Measurements from ENCODE around the gene KIDINS220.

KIDINS220 gene

DNA sequence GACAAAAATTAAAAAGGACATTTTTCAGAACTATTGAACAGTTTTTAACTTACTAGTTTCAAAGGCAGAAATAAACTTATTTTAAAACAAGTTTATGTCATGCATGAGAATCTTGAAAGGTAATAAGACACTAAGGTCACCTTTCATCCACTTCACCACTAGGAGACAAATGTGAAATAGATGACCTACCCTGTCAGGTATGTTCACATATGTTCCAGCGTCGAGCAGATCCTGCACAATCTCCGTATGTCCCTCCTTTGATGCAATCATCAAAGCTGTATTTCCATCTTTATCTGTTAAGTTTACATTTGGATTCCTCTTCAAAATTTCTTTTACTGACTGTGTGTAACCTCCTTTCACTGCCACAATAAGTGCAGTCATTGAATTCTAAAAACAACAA lies 34.7 kb downstream of the KIDINS220 start:
- no peak for DNase-seq

DNA sequence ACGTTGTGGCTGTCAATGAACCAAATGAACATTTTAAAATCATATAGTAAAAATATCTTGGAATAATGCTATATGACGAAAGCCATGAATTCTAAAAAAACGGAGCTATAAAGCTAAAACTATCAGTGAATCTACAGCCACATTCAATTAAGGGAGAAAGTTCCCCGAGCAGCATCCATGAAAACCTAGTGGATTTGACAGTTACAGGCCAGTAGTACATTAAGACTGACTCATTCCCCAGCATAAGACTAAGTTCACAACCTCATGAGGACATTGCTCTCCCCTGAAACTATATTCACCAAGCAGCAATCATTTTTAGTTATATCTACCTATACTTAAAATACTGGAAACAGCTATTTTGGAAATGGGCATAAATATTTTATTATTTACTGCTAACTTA lies 36.6 kb downstream of the KIDINS220 start:
- no peak for DNase-seq

DNA sequence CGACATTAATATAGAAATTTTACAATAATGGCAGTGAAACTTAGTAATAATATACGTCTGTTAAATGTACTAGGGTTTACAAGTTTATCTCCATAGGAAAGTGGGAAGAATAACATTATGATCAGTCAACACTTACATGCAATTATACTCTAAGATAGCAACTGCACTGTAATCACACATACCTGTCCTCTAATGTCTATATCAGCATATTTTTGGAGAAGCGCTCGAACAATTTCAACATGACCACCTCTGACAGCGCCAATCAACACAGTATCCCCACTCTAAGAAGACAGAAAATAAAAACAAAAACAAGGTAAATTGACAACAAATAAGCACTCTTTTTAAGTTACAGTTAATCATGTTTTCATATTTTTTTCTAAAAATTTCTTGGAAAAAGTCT lies 37.2 kb downstream of the KIDINS220 start:
- no peak for DNase-seq

DNA sequence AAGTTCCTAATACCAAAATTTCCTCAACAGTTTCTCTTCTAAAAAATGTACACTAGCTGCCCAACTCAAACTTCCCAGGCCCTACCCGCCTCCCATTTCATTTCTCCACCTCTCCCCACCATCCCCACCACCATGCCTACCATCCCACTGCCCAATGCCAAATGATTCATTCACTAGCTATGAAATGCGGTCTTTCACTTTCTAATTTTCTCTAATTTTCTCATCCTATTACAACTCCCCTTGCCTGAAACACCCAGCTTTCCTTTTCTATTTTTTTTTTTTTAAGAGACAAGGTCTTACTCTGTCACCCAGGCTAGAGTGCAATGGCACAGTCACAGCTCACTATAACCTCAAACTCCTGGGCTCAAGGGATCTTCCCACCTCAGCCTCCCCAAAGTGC lies 38.4 kb downstream of the KIDINS220 start:
- no peak for DNase-seq

DNA sequence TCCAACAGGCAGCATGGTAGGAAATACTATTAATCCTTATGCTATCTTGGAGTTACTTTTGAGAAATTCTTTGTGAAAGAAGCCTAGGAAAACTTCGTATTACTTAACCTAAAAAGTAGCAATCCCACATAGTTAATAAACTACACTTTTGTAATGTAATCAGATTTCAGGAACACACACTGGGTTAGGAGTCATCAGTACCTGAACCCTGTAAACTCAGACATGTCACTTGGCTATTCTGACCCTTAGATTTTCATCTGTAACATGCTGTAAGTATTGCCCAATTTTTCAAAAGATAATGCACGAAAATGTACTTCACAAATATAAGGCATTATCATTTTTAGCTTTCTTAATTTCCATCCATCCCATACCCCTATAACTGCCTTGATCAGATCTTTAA lies 39.0 kb downstream of the KIDINS220 start:
- no peak for DNase-seq

DNA sequence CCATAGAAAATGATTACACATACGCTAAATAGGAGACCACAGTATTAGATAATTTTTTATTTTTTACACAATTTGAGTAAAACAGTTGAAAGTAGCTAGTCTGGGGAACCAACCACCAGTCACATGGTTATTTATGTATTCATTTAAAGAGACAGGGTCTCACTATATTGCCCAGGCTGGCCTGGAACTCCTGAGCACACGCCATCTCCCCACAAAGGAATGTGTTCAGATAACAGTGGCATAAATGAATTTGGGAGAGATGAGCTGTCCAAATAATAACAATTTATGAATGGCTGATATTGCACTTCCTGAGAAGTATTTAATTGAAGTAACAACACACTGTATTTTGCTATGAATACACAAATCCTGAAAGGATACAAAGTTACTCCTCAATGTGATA lies 39.7 kb downstream of the KIDINS220 start:
- no peak for DNase-seq

DNA sequence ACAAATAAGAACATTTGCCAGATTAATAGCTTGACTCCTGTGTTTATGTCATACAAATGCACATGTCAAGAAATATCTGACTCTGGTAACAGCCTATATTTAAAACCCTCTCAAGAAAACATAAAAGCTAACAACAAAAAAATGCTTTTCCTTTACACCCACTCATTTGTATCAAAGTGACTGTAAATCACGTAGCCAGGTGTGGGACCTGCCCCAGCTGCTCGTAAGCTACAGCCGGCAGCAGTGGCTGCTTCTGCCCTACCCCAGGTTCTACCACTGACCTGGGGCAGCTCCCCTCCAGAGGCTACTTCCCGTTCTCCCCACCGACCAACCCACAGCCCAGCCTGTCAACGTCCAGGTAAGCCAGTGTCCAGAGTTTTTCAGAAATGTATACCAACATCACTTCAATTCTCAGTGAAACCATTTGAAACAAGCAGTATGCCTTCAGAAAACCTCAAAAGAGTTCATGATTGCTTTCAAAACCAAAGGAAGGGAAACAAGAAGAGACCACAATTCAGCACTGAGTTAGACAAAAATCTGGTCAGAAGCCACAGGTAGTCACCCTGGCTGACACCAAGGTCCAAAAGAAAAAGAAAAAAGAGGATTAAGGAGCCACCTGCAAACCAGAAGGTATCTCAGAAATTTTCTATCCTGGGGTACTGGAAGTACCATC lies 40.4 kb downstream of the KIDINS220 start:
- DNase-seq = no peak

DNA sequence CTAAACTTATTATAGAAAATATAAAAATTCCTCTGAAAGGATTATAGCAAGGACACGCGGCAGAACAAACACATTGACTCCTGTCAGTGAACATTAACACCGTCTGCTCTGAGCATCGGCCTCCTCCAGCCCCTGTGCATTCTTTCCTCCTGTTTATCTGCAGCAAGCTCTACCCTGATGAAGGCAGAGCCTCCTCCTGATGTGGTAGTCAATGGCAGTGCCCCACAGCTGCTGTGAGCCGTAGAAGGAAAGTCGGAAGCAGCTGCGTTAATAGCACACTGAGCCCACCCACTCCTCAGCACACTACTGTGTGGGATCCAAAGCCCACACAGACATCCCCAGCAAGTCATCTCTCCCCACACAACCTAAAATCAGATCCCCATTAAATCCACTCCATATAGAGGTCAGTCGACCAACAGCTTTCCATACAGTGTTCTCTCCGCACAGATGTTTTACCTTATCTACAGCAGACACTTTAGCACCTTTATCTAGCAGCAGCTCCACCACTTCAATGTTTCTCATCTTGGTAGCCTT lies 41.0 kb downstream of the KIDINS220 start:
- DNase-seq = no peak

DNA sequence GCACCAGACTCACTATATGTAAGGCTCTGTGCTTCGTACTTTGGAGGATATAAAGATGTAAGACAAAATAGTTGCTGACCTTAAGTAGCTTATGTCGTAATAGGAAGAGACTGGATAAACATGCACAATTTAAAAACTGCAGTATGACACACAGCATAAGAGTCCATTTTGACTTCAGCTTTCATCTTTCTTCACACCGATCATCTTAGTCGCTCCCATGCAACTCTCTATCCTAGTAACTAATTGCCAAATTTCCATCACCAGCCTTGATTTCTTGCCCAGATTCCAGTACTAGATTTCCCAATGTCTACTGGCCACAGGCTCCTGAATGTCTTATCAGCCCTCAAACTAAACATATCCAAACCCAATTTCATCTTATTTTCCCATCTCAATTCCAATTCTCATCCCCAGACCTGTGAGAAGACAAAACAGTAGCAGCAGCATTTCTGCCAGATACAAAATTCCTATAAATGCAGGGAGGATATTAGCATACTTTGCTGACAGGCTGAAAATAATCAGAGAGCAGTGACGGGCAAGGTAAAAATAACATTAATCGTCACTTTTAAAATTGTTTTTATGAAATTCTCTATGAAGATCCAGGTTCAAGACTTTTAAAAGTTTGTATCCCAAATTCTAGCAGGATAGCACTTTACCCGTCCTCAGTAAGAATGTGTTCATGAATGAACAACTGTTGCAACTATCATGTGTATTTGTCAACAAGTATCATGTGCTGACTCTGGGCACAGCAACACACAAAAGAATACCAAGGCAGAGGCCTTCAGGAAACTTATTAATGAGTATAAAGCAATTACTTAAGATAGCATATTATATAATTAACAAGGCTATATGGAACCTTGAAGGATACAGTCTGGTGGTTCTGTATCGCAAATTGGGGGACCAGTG lies 42.2 kb downstream of the KIDINS220 start:
- DNase-seq = no peak

DNA sequence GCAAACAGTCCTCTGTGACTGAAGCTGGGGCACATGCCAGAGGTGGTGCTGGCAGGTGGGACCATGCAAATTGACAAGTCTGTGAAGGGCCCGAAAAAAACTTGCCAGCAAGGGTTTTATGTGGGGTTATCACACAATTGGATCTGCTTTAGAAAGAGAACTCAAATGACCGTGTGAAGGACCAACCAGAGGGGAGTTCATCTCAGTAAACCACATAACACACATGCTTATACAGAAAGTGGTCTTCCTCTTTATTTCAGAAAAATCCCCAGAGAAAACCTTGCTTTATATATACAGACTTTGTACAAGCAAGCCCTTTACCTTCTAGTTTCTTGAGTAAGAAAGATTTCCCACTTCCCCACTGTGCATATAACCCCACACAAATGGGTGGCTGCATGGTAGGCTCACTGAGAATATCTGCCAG lies 46.7 kb downstream of the KIDINS220 start:
- no peak for DNase-seq

DNA sequence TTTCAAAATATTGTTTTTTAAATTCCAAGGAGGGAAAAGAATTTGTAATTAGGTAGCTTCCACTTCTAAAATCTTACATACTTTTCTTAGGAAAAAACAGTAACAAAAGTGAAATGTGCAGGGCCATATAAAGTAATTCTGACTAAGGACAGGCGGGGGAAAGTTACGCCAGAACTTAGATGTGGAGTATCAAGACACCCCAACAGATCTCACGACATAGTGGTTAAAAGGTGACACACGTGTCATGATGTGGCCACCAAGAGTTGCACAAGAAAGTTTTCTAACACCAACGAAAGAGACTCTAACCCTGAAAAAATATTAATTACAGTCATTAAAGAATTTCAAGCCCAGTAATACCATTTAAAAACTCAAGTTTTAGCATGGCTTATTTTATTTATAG lies 51.0 kb downstream of the KIDINS220 start:
- no peak for DNase-seq

DNA sequence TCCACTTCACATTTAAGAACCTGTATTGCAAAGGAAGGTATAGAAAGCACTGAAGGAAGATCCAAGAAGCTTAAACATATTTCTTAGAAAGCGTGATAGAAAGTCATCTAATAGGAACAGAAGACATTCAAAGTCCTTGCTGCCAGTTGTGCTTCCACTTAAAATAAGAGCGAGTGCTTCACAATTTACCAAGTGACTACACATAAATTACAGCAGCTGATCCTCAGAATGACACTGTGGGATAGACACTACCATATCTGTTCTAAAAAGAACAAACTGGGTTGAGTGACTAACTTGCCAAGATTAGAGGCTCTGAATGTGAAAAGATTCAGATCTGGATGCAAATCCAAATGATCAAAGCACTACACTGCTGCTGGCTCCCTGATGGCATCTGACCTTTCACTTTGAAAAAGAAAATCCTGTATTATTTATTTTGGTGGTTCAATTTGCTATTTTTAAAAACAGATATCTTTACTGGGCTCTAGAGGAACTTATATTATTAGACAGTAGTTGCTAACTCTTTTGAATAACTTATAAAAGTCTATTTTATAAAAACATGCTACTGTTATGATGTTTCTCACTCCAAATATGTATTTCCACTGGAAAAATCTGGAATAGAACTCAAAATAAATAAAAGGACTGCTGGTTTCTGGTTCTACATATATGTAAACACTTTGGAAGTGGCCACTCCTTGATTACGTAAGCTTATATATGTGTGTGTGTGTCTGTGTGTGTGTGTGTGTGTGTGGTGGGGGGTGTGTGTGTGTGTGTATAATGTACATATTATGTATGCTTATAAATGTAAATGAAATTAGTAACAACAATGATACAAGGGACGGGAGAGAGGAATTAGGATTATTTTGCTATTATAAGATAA lies 57.4 kb downstream of the KIDINS220 start:
- no peak for DNase-seq

DNA sequence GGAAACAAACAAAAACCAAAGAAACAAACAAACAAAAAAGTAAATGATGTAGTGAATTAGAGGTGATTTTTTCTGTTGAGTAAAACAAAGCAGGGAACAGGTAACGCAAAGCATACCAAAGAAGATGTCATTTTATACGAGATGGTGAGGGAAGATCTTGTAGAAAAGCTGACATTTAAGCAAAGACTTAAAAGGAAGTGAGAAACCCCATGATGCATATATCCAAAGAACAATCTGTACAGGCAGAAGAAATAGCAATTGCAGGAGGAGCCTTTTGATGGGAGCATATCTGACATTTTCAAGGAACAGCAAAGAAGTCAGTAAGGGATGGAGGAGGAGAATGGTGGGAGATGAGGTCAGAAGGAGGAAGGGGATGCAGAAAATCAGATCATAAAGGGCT lies 63.0 kb downstream of the KIDINS220 start:
- no peak for DNase-seq

DNA sequence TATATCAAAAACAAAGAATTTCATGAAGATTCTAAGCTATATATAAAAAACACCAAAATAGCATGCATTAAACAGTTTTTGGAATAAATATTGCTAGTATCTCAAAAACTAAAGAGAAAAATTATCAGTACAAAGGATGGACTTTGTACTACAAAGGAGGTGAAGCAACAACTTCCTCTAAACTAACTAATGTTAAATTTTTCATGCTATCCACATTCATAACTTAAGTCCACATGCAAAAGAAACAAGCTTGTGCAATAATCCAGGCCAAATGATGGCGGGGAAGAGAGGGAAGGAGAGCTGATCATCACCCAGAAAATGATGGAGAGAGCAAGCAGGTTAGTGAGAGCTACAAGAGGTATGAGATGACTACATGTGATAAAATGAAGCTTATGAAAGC lies 70.1 kb downstream of the KIDINS220 start:
- DNase-seq = no peak

DNA sequence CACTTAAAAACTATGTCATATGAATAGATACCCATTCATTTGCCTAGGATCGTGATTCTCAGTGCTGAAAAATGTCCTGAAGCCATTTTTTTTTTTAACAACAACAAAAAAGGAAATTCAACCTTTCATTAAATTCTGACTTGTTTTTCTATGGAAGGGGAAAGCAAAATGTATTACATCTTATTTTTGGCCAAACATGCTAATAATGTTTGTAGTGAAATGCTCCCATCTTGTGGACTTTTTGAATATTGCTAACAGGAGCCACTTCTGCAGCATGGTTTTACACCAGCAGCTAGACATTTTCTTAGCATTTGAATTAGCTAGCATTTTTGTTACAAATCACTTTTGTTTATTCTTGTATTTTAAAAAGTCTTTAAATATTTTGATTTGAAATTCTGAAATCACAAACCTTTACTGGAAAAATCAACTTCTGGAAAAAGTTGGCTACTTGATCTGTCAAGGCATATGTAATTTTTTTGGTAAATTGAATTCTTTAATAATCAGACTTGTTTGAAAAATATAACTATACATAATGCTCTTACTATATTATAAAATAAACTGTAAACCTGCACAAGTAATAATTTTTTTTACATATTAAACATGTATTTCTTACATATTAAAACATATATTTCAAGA lies 75.8 kb downstream of the KIDINS220 start:
- DNase-seq = peak; percentile 79

DNA sequence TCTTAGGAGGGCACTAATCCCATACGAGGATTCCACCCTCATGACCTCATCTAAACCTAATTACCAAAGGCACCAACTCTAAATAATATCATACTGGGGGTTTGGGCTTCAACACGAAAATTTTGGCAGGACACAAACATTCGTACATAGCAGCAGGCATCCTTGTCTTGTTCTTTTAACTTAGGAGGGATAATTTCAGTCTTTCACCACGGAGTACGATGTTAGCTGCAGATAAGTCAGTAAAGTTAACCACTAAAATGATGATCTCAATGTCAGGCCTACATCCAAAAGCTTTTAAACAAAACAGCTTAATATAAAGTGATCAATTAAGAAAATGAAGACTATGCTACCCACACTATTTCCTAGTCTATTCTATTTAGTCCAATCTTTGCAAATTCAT lies 80.7 kb downstream of the KIDINS220 start:
- no peak for DNase-seq

DNA sequence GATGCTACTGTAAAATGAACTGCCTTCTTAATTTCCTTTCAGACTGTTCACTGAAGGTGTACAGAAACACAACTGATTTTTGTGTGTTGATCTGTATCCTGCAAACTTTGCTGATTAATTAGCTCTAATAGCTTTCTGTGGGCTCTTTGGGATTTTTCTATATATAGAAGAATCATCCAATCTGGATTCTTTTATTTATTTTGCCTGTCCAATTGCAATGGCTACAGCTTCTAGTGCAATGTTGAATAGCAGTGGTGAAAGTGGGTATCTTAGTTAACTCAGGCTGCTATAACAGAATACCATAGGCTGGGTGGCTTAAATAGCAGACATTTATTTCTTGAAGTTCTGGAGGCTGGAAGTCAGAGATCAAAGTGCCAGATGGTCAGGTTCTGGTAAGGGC lies 81.2 kb downstream of the KIDINS220 start:
- DNase-seq = no peak

DNA sequence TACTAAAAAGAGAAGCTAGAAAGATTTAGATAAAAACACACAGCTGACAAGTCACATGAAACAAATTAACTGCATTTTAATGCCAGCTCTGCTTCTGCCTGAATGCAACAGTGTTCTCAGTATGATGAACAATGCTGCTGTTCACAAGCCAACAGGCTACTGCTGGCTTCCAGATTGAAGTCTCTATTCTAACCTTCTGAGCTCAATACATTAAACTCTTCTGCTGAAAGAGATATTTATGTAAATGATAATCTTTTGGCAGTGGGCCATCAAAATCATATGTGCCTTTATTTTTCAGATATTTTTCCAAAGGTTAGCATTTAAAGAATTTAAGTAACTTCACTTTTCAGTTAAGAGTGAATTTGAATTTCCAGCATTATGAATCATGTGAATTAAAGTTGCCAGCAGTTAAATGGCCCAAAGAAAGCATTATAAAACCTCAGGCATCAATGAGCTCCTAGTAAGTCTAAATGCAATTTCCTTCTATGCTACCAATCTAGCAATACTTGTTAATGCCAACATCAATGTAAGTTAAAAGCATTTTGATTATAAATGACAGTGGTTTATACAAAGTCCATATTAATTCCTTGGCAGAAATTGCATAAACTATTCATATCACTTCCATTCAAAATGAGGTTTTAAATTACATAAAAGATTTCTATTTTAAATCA lies 83.2 kb downstream of the KIDINS220 start:
- DNase-seq = peak; percentile 93

DNA sequence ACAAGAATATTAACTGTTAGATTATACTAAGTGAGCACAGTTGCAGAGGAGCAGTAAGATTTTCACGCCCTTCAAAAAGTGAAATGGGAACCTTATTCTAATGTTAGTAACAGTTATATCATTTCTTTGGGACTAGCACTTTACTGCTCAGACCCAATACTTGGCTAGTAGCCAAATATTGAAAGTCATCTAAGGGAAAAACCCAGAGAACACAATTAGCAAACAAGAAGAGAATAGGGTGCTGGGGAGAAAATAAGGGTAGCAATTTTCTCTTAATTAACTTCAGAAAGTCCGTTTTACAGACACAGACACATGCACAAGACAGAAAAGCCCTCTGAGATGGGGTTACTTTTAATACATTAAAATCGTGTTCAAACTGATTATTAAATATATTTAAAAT lies 83.8 kb downstream of the KIDINS220 start:
- DNase-seq = no peak

DNA sequence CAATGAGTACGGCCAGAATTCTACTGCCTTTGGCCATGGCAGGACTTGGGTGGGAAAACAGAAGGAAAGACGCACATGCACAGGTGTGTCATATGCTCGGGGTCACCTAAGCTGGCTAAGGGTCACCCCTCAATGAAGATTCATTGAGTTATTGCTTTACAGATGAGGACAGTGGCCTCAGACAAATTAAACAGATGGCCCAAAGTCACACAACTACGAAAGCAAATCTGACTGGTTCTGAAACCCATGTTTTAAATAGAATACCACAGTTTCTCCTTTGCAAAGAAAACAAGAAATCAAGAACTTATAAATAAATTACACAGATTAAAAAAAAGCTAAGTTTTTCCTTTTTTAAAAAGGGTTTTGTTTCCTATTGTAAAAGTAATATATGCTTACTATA lies 85.0 kb downstream of the KIDINS220 start:
- no peak for DNase-seq

DNA sequence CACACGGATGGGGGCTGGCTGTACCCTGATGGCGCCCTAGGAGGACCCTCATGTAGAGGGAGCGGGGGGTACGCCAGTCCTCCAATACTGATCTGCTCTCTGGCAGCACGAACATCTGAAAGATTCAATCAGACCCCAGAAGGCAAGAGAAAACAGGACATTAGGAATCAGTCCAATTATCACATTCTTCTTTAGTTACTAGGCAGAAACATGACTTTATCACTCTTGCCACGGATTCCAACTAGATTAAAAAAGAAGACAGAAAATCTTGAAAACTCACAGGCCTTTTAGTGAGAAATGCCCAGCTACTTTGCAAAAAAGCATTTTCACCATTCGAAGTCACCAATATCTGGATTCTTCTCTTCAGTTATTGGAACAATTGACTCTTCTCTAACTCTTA lies 87.2 kb downstream of the KIDINS220 start:
- no peak for DNase-seq

DNA sequence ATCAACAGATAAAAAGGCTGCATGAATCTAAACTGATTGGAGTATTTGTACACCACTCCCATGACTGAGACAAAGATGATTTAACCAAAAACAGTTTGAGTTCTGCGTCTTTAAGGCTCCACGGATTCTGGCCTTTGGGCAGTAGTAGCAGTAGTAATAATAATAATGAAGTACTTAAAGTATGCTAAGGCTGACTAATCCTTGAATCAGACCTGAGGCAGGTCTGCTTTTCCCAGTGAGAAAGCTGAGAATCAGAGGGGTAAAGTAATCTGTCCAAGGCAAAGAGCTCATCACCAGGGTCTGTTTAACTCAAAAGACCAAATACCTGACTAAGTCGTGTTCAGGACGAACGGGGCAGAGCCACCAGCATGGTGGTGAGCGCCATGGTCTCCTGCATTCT lies 94.2 kb downstream of the KIDINS220 start:
- DNase-seq = no peak
